K562 (cell line): Measurements from ENCODE around the gene DRP2. TPM values are rescaled to one million over a fixed set of nuclear protein-coding genes. Genes with fewer than 3 reads are reported as not detected.

ENCODE experiments used
- ATAC-seq: fragments of 200-7000 bp; cut with Tn5 transposase; 3 replicates; pipeline ENCODE4 v1.9.1; 2020; ENCODE audit warnings: moderate library complexity
- BruUV-seq: library from RNA; stranded (reverse); fragments of 400-500 nt; replicated peaks from 2 replicates; lab custom pipeline; 2021; lab: Mats Ljungman, UMichigan
- CTCF ChIA-PET: fragments of 300-600 bp; formaldehyde crosslinking; extraction: SDS; loops from one replicate; lab custom pipeline; 2021; ENCODE audit warnings: low intra/inter-chr PET ratio; lab: Yijun Ruan, JAX
- POLR2A ChIA-PET: fragments of 300-600, 350-650 bp; sonication (Branson Sonifier 250); formaldehyde crosslinking; extraction: SDS; loops from one replicate; lab custom pipeline; 2021; ENCODE audit warnings: antibody characterized with exemption, inconsistent platforms; lab: Yijun Ruan, JAX
- DNase-seq, 4 experiments: peaks; one replicate each; pipeline versions ENCODE4 v3.0.0 to v3.0.0-alpha.2; 2011 to 2018; ENCODE audit warnings: low spot score in 3 of 4, mixed read lengths in 3 of 4; ENCODE audit errors: extremely low read depth in 1 of 4
- FAIRE-seq: peaks from 2 replicates; lab custom pipeline; 2011; peaks lifted over from hg19 to GRCh38; lab: Jason Lieb, UNC
- H2AFZ ChIP-seq: 2 replicates; pipeline ENCODE4 v1.6.0; 2011; ENCODE audit warnings: low read depth, low read length, control low read depth, inconsistent platforms
- H3K27ac ChIP-seq: fragments of 200-600 bp; 3 replicates; pipeline ENCODE4 v1.8.0; 2011; ENCODE audit warnings: low read depth, mild to moderate bottlenecking, control low read depth, inconsistent platforms, low read length, moderate library complexity, mixed read lengths; ENCODE audit errors: extremely low read depth
- H3K27me3 ChIP-seq, 2 experiments: fragments of 300-600 bp in 1 of 2; 2 replicates in 1 of 2; 3 replicates in 1 of 2; pipeline versions ENCODE4 v1.6.0 to v1.8.0; 2011; ENCODE audit warnings: inconsistent platforms in 2 of 2, low read length in 2 of 2, mild to moderate bottlenecking in 1 of 2, mixed read lengths in 1 of 2, moderate library complexity in 1 of 2; ENCODE audit not compliant: control insufficient read depth in 2 of 2, insufficient read depth in 2 of 2
- H3K36me3 ChIP-seq: fragments of 300-600 bp; 3 replicates; pipeline ENCODE4 v1.8.0; 2011; ENCODE audit warnings: mild to moderate bottlenecking, low read length, inconsistent platforms; ENCODE audit not compliant: control insufficient read depth, insufficient read depth
- H3K4me1 ChIP-seq, 2 experiments: fragments of 200-600 bp in 1 of 2; replicated peaks in 1 of 2; 2 replicates in 1 of 2; 3 replicates in 1 of 2; pipeline versions ENCODE4 v1.5.1 to v1.8.0; 2011; ENCODE audit warnings: inconsistent platforms in 2 of 2, low read length in 2 of 2, mild to moderate bottlenecking in 1 of 2, mixed read lengths in 1 of 2, moderate library complexity in 1 of 2; ENCODE audit not compliant: control insufficient read depth in 2 of 2, insufficient read depth in 2 of 2
- H3K4me2 ChIP-seq: 2 replicates; pipeline ENCODE4 v1.6.1; 2011; ENCODE audit warnings: low read length, control low read depth, inconsistent platforms, mixed read lengths; ENCODE audit not compliant: insufficient read depth
- H3K4me3 ChIP-seq: fragments of 200-600 bp; sonication (generic), shearing (Covaris generic); 2 replicates; pipeline ENCODE4 v1.5.1; 2016; ENCODE audit warnings: control low read depth, inconsistent platforms
- H3K79me2 ChIP-seq: fragments of 200-600 bp; 3 replicates; pipeline ENCODE4 v1.8.0; 2011; ENCODE audit warnings: low read length, inconsistent platforms; ENCODE audit not compliant: control insufficient read depth, insufficient read depth
- H3K9ac ChIP-seq, 2 experiments: 2 replicates each; pipeline versions ENCODE4 v1.6.0 to v1.6.1; 2011; ENCODE audit warnings: low read depth in 2 of 2, low read length in 2 of 2, control low read depth in 1 of 2, inconsistent platforms in 1 of 2, mild to moderate bottlenecking in 1 of 2, mixed read lengths in 1 of 2; ENCODE audit not compliant: insufficient read depth in 1 of 2
- H3K9me1 ChIP-seq: one replicate; pipeline ENCODE4 v1.6.0; 2011; ENCODE audit warnings: inconsistent platforms, mild to moderate bottlenecking, low read length, moderate library complexity; ENCODE audit not compliant: control insufficient read depth, insufficient read depth
- H3K9me3 ChIP-seq: replicated peaks from 2 replicates; pipeline ENCODE4 v1.5.1; 2011; ENCODE audit warnings: low read depth, low read length, inconsistent platforms; ENCODE audit not compliant: control insufficient read depth, insufficient read depth
- H4K20me1 ChIP-seq: replicated peaks from 2 replicates; pipeline ENCODE4 v1.6.1; 2011; ENCODE audit warnings: low read length, inconsistent platforms, mixed read lengths; ENCODE audit not compliant: control insufficient read depth, insufficient read depth
- CBFA2T3 ChIP-seq: fragments of 450-650 bp; IDR thresholded peaks from 2 replicates; pipeline ENCODE4 v1.6.1; 2017
- CCNT2 ChIP-seq: IDR thresholded peaks from 2 replicates; pipeline ENCODE4 v1.6.1; 2011; ENCODE audit warnings: borderline replicate concordance, low read depth, mild to moderate bottlenecking, moderate library complexity, mixed read lengths, low read length; ENCODE audit not compliant: insufficient read length; ENCODE audit errors: extremely low read depth
- CXXC5 ChIP-seq: fragments of 250-450 bp; sonication (Bioruptor Pico); IDR thresholded peaks from 2 replicates; pipeline ENCODE4 v1.8.0; 2022; ENCODE audit warnings: inconsistent platforms, mild to moderate bottlenecking, moderate library complexity
- EGR1 ChIP-seq: fragments of 450-650 bp; conservative IDR thresholded peaks from 2 replicates; pipeline ENCODE4 v1.6.1; 2017; ENCODE audit warnings: mild to moderate bottlenecking
- EHMT2 ChIP-seq: fragments of 450-650 bp; IDR thresholded peaks from 2 replicates; pipeline ENCODE4 v1.6.1; 2018; ENCODE audit warnings: antibody characterized with exemption
- MAX ChIP-seq: sonication (generic); formaldehyde crosslinking; IDR thresholded peaks from 2 replicates; pipeline ENCODE4 v1.9.0; 2022; ENCODE audit warnings: mild to moderate bottlenecking, missing genetic modification reagents
- MAZ ChIP-seq, 2 experiments: fragments of 450-650 bp in 1 of 2; sonication (generic) in 1 of 2; formaldehyde crosslinking; IDR thresholded peaks in 1 of 2; conservative IDR thresholded peaks in 1 of 2; 2 replicates each; pipeline versions ENCODE4 v1.4.0 to v1.5.0; 2020; ENCODE audit warnings: mild to moderate bottlenecking in 1 of 2, missing genetic modification reagents in 1 of 2
- POLR2A ChIP-seq: fragments of 450-650 bp; conservative IDR thresholded peaks from 2 replicates; pipeline ENCODE4 v1.6.1; 2016
- POLR2G ChIP-seq: fragments of 200-400 bp; formaldehyde crosslinking; IDR thresholded peaks from 2 replicates; pipeline ENCODE4 v1.6.1; 2017; ENCODE audit warnings: low read depth, mild to moderate bottlenecking, antibody characterized with exemption, low read length, moderate library complexity
- TCF7 ChIP-seq: sonication (generic); IDR thresholded peaks from 2 replicates; pipeline ENCODE4 v1.6.1; 2016; ENCODE audit warnings: antibody characterized with exemption, borderline replicate concordance
- TCF7L2 ChIP-seq: fragments of 150-350 bp; IDR thresholded peaks from 2 replicates; pipeline ENCODE4 v1.6.1; 2016; ENCODE audit warnings: low read depth, mild to moderate bottlenecking, low read length, moderate library complexity
- VEZF1 ChIP-seq: fragments of 200-800 bp; sonication (Bioruptor generic); IDR thresholded peaks from 2 replicates; pipeline ENCODE4 v1.6.1; 2017; ENCODE audit warnings: missing genetic modification characterization, missing compliant biosample characterization
- XRCC4 ChIP-seq: IDR thresholded peaks from one replicate; pipeline ENCODE4 v1.6.1; 2011; ENCODE audit not compliant: insufficient read depth, insufficient read length; ENCODE audit errors: extremely low read depth
- ZNF778 ChIP-seq: fragments of 450-650 bp; formaldehyde crosslinking; IDR thresholded peaks from 2 replicates; pipeline ENCODE4 v1.4.0; 2020; ENCODE audit warnings: mild to moderate bottlenecking, moderate library complexity
- WGBS: fragments of 100-300 bp; shearing (Covaris generic); methylation state at CpG from one replicate; pipeline ENCODE4 v1.1.6; 2016; ENCODE audit warnings: low coverage, mixed read lengths; ENCODE audit not compliant: insufficient coverage; ENCODE audit errors: missing lambda C conversion rate; 5-methylcytosine and 5-hydroxymethylcytosine counted together
- in situ Hi-C: fragments of 300-500 bp; cut with MboI; formaldehyde crosslinking; loops from 4 replicates; pipeline ENCODE4 v1.15.0; 2018; ENCODE audit warnings: inconsistent platforms, mixed read lengths
- intact Hi-C: fragments of 100-400 bp; cut with micrococcal nuclease; formaldehyde crosslinking; loops from 2 replicates; pipeline ENCODE4 v1.14.2; 2022
- polyA plus RNA-seq, 8 experiments: library from polyadenylated mRNA; depleted of rRNA in 4 of 8; stranded (reverse) in 5 of 8; unstranded in 3 of 8; fragments of >200 nt; fragmentation: Nextera tagmentation in 2 of 8; fragmentation: Illumina TruSeq in 1 of 8; extraction: Ambion mirVana in 2 of 8; extraction: Trizol in 1 of 8; gene quantifications; 2 replicates each; pipeline versions ENCODE4 v1.2.1 to v1.2.3, GENCODE V29; 2011 to 2014; ENCODE audit warnings: inconsistent platforms in 1 of 8, missing spikeins in 1 of 8
- total RNA-seq, 7 experiments: library from RNA; depleted of rRNA in 6 of 7; stranded (reverse); fragments of >200 nt in 6 of 7; fragmentation: Illumina TruSeq in 2 of 7; extraction: Trizol in 2 of 7; gene quantifications; 2 replicates each; pipeline versions ENCODE4 v1.2.1 to v1.2.3, GENCODE V29; 2011 to 2021; ENCODE audit warnings: low replicate concordance in 1 of 7
- TF ChIP-seq, protein P1 (sequence below): sonication (generic); formaldehyde crosslinking; IDR thresholded peaks from 2 replicates; pipeline ENCODE4 v1.8.1; 2023; ENCODE audit warnings: mild to moderate bottlenecking, missing genetic modification reagents
- TF ChIP-seq, protein P2 (sequence below): fragments of 450-650 bp; formaldehyde crosslinking; IDR thresholded peaks from 2 replicates; pipeline ENCODE4 v1.4.0; 2020; ENCODE audit warnings: mild to moderate bottlenecking

Gene DRP2
- total and polyA plus RNA-seq, 9 of the 15 experiments (the other 6 are each of a cell fraction or from before 2014, with no cell fraction given), result 0.01 to 0.30 (median 0.15) TPM

GRCh38 chrX:101191217-101191750 lies 28.3 kb upstream of the DRP2 start:
- DNase-seq (peak; percentile 68 to 86 (median 78)), ATAC-seq (peak; percentile 99), FAIRE-seq (no peak)
- intact Hi-C loops (loop anchor here (5.0 kb wide), 1 partner anchor 94 kb away; the partner anchor contains the start of gene CENPI), in situ Hi-C loops (loop anchor here (25.0 kb wide), 1 partner anchor 504 kb away; no protein-coding TSS in a partner anchor)
- H3K79me2 ChIP-seq, result no peaks in the 10 kb centered on the region
- peak overlapping the region; percentile 73 for H3K4me2 ChIP-seq
- whole genome bisulfite sequencing, result 17% methylated on average over 18 of the region's 50 CpGs
- H3K36me3 ChIP-seq, result no peaks in the 10 kb centered on the region
- H3K27ac ChIP-seq, result peak overlapping the region; percentile 68
- BruUV-seq, result no TSS peak
- H3K9ac ChIP-seq, result peak overlapping the region; percentile 59 to 88; a peak in 3 of 4 replicates
- CTCF ChIA-PET, result no interaction called here
- no peaks in the 10 kb centered on the region for H3K9me1 ChIP-seq
- no peaks in the 10 kb centered on the region for H3K27me3 ChIP-seq
- H3K4me1 ChIP-seq, result peaks cover 0 to 6% of the 10 kb centered on the region in 2 experiments; a peak in 3 of 5 replicates
- peak overlapping the region; percentile 27 for H3K4me3 ChIP-seq
- peaks cover 2% of the 10 kb centered on the region; the same call in 1 of the 2 replicates for H3K9me3 ChIP-seq
- POLR2A ChIA-PET, result interaction anchor here (0.5 kb wide), 1 partner anchor 223 kb away, joined by 3 read pairs; no protein-coding TSS in a partner anchor
- H4K20me1 ChIP-seq, result no peaks in the 10 kb centered on the region
- peak overlapping the region; percentile 96 for H2AFZ ChIP-seq
- peak; percentile 28; the same call in 1 of the 2 replicates for TF ChIP-seq TCF7
- peak; percentile 75 for TF ChIP-seq EGR1
- TF ChIP-seq EHMT2, result peak; percentile 24; the same call in 1 of the 2 replicates
- TF ChIP-seq, protein P1, sequence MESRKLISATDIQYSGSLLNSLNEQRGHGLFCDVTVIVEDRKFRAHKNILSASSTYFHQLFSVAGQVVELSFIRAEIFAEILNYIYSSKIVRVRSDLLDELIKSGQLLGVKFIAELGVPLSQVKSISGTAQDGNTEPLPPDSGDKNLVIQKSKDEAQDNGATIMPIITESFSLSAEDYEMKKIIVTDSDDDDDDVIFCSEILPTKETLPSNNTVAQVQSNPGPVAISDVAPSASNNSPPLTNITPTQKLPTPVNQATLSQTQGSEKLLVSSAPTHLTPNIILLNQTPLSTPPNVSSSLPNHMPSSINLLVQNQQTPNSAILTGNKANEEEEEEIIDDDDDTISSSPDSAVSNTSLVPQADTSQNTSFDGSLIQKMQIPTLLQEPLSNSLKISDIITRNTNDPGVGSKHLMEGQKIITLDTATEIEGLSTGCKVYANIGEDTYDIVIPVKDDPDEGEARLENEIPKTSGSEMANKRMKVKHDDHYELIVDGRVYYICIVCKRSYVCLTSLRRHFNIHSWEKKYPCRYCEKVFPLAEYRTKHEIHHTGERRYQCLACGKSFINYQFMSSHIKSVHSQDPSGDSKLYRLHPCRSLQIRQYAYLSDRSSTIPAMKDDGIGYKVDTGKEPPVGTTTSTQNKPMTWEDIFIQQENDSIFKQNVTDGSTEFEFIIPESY (CRISPR knock-in tag), result 0 out of 2 replicates have a peak, but pooled peaks have one; percentile 40
- peak; percentile 59; the same call in 1 of the 2 replicates for TF ChIP-seq CXXC5 (CRISPR knock-in tag)
- peak; percentile 54 for TF ChIP-seq CCNT2
- peak; percentile 65; the same call in 1 of the 2 replicates for TF ChIP-seq TCF7L2
- peak; percentile 72 for TF ChIP-seq POLR2G
- peak; percentile 30; the same call in 1 of the 2 replicates for TF ChIP-seq CBFA2T3
- no peak for TF ChIP-seq ZNF778 (CRISPR knock-in tag)
- TF ChIP-seq POLR2A, result 0 out of 2 replicates have a peak, but pooled peaks have one; percentile 32
- peak; percentile 52; the same call in 1 of the 2 replicates for TF ChIP-seq MAX (CRISPR knock-in tag)
- TF ChIP-seq MAZ (CRISPR knock-in tag; conservative IDR thresholded peaks at IDR 0.05 in 1 of 2, IDR thresholded peaks at IDR 0.05 in 1 of 2), result peak in 1 of 2 experiments; percentile 38; a peak in 1 of 4 replicates
- TF ChIP-seq XRCC4, result no peak
- TF ChIP-seq, protein P2, sequence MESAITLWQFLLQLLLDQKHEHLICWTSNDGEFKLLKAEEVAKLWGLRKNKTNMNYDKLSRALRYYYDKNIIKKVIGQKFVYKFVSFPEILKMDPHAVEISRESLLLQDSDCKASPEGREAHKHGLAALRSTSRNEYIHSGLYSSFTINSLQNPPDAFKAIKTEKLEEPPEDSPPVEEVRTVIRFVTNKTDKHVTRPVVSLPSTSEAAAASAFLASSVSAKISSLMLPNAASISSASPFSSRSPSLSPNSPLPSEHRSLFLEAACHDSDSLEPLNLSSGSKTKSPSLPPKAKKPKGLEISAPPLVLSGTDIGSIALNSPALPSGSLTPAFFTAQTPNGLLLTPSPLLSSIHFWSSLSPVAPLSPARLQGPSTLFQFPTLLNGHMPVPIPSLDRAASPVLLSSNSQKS, result no peak
- peak; percentile 93 for TF ChIP-seq VEZF1 (CRISPR knock-in tag)
